Epithelial cell of prostate (primary cell): ENCODE measurements around the gene SV2B.
"Not testable (repeated sequence)": the region's sequence is repeated elsewhere in the genome, so short reads cannot be mapped to it uniquely, and the experiment has no call there.

ENCODE experiments used
- DNase-seq: peaks from one replicate; pipeline ENCODE4 v3.0.0-alpha.2; 2011; ENCODE audit warnings: low read depth, low spot score
- H3K27ac ChIP-seq: fragments of 450-650 bp; 2 replicates; pipeline ENCODE4 v1.5.1; 2017; ENCODE audit warnings: mild to moderate bottlenecking

SV2B gene

DNA sequence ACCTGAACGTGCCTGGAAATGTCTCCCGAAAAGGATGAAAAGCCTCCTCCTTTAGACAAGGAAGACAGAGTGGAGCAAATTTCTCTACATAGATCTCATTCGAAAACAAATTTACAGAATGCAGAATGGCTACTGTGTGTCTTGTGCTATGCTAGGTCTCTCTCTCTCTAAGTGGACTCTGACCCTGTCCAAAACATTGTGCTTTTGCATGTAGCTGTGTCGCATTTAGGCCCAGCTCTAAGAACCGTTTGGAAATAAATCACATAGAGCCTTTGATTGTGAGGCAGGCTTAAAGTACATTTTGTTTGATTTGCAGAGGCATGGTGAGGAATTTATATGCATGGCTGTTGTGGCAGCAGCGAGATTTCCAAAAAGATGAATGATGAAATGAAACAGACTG lies 198.0 kb downstream of the SV2B start:
- no peak overlapping the region for H3K27ac ChIP-seq
- no peak for DNase-seq

DNA sequence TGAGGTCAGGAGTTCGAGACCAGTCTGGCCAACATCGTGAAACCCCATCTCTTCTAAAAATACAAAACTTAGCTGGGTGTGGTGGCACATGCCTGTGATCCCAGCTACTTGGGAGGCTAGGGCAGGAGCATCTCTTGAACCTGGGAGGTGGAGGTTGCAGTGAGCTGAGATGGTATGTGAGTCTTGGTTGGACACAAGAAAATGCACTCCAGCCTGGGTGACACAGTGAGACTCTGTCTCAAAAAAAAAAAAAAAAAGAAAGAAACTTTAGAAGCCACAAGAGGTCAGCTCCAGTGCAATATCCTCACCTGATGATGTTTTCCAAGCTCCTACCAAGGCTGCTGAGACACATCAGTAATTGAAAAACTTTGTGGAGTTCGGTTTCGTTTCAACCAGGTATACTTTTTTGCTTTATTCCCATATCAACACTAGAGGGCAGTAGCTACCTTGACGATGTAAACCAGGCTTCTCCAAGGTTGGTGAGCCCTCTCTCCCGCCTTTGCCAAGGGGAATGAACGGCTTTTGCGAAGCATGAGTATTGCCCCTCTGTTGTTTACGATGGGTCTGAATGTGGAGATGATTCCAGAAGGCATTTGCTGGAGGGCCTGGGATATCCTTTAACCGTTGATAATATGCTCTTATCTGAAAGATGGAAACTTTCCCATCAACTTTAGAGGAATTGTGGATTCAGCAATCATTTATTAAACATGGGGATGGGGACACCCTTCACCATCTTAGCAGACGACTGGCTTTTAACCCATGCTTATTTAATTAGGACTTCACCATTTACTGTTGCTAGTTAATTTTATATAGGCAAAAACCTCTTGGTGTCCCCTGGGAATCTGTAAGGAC lies 202.8 kb downstream of the SV2B start:
- no peak overlapping the region for H3K27ac ChIP-seq
- peak; percentile 20 for DNase-seq

DNA sequence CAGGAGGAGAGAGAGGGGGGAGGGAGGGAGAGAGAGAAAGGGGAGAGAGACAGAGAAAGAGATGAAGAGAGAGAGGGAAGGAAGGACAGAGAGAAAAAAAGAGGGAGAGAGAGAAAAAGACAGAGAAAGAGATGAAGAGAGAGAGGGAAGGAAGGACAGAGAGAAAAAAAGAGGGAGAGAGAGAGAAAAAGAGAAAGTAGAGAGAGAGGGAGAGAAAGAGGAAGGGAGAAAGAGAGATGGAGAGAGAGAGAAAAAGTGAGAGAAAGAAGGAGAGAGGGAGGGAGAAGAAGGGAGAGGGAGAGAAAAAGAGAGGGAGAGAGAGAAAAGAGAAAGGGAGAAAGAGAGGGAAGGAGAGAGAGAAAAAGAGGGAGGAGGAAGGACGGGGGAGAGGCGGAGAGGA lies 204.2 kb downstream of the SV2B start:
- H3K27ac ChIP-seq = no peak overlapping the region
- no peak for DNase-seq

DNA sequence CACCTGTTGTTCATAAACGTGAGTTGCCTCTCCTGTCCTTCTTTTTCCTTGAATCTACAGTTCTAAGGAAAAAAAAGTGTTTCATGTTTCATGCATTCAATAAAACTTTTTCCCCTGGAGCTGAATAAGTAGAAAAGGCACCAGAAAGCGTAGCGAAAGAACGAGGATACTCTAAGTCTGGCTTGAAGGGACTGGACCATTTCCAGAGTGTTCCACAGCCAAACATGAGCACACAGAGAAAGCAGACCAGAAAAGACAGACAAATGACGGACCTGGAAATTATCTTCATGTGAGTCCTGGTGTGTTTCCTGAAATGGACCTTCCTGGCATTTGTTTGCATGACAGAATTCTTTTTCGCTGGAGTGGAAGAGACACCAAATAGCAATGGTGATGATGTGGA lies 204.7 kb downstream of the SV2B start:
- no peak for DNase-seq
- no peak overlapping the region for H3K27ac ChIP-seq

DNA sequence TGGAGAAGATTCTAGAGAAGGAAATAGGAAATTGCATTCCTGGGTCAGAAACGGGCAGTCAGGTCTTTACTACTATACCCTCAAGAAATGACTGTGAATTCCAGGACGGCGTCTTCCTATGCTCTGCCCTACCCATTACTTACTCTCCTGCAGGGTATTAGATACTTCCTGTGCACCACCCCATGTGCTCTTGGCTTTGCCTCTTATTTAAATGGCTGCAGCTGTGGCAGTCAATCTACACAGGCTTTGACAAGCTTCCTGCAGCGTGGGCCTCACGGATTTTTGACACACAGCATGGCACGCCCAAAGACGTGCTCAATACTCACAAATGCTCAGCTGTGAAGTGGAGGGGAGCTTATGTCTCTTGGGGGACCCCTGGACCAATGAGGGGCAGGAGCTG lies 206.1 kb downstream of the SV2B start:
- no peak for DNase-seq

DNA sequence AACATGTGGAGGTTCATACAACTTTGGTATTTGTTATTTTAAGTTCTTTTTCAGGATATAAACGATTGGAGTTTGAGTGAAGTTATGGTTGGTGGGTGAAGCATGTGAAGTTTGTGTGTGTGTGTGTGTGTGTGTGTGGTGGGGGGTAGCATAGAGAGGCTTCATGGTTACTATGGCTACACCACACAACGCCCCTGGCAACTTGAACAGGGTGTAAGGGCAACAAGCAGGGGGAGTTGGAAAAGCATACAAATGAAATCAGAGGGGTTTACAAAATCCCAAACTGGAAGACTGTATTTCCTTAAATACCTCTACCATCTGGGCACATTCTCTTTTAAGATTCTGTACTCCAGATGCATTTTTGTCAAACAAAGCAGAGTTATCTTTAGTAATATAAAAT lies 207.5 kb downstream of the SV2B start:
- H3K27ac ChIP-seq = no peak overlapping the region
- DNase-seq = no peak

More for the DNA sequence above, 206.1 kb downstream of the SV2B start:
- H3K27ac ChIP-seq = no peak overlapping the region

DNA sequence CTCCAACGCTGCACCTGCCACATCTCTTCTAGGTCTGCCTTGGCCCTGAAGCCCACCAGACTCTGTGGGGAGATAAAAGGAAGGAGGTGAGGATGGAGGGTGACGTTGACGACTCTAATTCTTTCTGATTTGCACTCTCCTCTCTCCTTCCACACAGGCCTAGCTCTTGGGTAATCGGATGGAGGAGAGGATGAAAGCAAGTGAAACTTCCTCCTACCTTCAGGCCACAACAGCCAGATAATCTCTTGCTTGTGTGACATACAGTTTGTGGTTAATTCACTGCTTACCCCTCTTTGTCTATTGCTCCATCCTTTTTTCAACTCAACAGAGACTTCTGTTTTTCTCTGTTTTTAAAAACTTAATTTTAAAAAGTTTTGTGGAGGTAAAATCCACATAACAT lies 208.1 kb downstream of the SV2B start:
- DNase-seq = no peak
- H3K27ac ChIP-seq = no peak overlapping the region

DNA sequence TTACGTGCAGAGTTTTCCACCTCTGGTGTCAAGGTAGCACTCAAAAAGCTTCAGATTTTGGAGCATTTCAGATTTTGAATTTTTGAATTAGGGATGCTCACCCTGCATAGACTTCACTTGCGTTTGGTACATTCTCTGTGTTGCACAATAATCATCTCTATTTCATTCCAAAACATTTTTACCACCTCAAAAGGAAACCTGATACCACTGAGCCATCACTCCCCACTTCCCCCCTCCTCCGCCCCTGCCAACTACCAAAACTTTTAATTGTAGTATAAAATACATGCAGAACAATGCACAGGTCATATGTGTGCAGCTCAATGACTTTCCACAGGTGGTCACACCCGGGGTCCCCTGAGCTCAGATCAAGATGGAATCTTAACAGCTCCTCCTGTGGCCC lies 208.8 kb downstream of the SV2B start:
- DNase-seq = no peak
- no peak overlapping the region for H3K27ac ChIP-seq

DNA sequence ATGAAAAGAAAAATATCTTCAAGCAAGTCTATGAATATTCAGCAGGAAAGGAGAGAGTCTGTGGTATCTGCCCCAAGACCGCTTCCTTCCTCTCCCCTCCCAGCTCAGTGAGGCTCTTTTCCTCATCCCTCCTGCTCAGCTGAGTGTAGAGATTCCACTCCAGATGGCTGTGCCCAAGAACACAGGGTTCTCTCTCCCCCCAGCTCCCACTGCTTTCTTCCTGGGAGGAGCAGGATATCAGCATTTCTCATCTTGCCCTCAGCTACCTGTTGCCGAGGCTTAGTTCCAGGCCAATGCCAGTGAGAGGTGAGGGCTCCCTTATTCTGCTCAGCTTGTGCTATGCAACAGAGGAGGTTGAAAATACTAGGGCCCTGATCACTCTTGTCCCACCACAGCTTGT lies 211.9 kb downstream of the SV2B start:
- H3K27ac ChIP-seq = no peak overlapping the region
- DNase-seq = no peak

DNA sequence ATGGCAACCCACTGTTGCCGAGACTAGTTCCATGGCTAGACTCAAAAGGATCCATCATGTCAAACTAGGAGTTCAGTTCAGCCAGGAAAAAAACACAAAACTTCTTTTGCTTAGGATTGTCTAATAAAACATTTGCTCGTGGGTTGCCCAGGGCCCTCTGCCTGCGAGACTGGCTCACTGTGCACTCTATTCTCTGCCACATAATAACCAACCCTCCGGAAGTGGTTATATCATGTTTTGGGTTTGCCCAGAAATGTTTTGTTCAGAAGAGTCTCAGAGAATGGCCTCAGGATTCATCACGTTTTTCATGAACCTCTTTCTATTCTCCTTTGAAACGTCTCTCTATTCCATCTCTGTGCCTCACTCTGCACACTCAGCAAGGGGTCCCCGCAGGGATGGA lies 216.1 kb downstream of the SV2B start:
- no peak for DNase-seq
- no peak overlapping the region for H3K27ac ChIP-seq

DNA sequence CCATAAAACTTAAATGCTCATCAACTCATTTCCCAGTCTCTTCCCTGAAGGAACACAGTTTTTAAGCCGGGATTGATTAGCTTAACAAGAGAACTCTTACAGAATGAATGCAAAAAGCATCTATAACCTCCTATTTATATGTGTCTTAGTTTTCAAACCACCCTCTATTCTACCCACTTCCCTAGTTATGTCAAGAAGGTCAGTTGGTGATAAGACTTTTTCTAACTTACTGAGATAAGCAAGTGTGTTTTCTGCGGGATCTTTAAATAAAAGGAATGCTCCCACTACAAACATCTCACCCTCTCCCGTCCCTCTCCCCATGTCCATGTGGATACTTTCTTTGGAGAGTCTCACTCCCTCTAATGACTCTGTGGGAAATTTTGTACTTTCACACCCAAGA lies 218.5 kb downstream of the SV2B start:
- H3K27ac ChIP-seq = no peak overlapping the region

DNA sequence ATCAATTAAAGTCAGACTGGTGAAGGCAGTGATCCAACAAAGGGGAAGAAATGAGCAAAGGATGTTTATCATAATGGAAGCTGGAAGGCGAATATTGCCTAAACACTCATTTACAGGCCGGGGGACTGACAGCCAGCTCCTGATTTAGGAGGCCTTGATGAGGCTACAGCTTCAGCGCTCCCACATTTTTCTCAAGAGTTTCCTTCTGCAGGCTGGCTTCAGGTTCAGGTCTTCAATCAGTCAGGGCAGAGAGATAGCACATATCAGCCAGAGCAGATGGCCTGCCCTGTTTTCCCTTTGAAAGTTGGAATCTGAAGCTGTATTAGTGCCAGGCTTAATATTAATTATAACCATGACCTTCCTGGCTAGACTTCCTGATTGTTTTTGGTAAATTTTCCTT lies 218.9 kb downstream of the SV2B start:
- no peak for DNase-seq
- no peak overlapping the region for H3K27ac ChIP-seq

More for the DNA sequence above, 218.5 kb downstream of the SV2B start:
- no peak for DNase-seq

DNA sequence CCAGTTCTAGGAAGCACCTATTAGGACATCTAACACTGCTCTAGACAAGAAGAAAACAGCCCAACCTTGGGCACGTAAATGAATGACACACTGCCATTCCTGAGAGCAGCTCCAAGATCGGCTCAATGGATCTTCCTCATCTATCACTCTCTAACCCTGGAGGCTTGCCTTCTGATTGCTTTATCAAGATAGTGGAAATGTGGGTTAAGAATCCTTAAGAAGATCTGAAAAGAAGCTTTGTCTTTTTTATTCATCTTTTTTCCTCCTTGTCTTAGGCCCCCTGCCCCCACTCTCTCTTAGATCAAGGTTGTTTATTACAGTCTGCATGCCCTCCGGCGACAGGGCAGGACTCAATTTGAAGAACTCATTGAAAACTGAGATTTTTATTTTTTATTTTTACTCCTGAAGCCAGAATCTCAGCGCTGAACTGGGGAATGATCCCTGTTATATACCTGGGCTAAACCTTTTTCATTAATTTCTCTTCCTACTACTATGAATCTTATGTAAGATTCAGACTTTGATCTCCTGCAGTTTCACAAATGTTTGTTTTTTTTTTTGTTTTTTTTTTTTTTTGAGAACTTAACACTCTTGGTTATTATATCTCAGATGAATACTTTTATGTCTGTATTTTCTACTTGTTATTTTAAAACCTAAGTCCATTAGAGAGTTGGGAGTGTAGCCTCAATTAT lies 219.5 kb downstream of the SV2B start:
- no peak overlapping the region for H3K27ac ChIP-seq
- DNase-seq = no peak

DNA sequence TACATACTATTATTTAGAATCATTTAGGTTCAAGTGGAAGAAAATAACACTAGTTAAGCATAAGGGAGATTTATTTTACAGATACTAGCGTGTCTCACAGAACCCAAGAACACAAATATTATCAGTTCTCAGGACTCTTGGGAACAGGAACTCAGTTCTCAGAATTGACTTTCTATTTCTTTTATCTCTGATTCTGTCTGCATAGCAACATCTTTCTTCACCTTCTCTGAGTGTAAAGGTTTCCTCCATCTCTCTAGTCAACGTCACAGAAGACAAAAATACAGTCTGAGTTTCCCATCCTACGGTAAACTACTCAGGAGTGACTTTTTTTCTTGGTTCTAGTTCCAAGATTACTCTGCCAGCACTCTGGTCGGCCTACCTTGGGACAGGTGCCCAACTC lies 220.0 kb downstream of the SV2B start:
- DNase-seq = no peak
- H3K27ac ChIP-seq = no peak overlapping the region

DNA sequence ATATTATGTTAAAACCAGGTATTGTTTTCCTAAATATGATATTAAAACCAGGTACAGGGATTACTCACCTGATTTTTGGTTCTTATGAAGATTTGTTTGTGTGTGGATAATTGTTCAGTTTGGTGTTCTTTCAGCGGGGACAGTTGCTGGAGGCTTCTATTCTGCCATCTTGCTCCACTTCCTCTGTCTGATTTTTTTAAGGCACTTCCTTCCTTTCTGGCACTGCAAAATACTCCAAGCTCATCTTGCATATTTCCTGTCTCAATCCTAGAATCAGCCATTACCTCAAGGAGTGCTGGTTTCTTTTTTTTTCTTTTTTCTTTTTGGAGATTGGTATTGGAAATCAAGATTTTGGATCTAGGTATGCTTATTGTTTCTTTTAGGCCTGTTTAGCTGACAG lies 229.9 kb downstream of the SV2B start:
- H3K27ac ChIP-seq = no peak overlapping the region
- DNase-seq = no peak

DNA sequence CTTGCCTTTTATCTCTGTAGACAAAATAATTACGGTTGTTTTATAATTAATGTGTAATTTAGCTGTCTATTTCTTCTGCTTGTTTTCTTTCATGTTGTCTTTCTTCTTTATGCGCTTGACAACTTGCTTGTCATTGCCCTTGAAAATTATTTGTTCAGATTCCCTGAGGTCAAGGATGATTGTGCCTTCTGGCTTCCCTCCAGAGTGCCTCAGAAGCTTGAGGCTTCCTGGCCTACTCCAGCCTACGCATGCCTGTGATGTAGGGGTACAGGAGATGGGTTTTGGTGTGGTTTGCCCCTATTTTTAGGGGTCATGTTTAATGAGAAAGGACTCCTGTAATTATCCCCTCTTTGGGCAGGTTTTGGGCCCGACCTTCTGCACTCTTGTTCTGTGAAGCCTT lies 231.5 kb downstream of the SV2B start:
- H3K27ac ChIP-seq = no peak overlapping the region
- no peak for DNase-seq

DNA sequence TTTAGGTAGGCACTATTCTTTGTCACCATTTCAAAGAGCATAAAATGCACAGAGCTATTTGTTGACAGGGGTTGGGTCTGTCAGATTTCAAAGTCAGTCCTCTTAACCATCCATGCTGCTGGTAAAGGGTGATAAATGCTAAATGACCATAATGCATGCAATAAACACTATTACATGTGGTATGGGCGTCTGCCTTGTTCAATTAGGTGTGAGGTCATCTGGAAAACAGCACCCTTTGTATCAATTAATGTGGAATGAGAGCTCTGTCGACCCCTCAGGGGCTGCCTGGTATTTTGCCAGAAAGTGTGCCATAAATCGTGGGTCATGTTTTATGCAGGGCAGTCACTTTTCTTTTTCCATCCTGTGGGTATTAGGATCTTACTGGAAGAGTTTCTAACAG lies 235.6 kb downstream of the SV2B start:
- H3K27ac ChIP-seq = no peak overlapping the region
- DNase-seq = no peak

DNA sequence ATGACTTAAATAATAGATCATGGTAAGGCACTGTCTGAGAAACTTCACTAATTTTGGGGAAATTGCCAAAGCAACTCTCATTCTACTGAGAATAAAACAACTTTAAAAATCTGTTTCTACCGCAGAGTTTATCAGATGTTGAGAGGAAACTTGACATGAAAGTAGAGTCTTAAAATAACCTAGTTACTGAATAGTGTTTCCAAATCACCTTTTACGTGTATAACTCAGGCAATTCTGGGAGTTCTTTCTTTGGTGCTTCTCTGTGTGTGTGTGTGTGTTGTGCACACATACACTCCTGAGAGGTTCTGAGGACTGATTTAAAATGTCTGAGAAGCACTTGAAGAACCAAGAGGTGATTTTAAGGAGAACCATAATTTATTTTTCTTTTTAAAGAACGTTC lies 236.6 kb downstream of the SV2B start:
- no peak for DNase-seq
- no peak overlapping the region for H3K27ac ChIP-seq

DNA sequence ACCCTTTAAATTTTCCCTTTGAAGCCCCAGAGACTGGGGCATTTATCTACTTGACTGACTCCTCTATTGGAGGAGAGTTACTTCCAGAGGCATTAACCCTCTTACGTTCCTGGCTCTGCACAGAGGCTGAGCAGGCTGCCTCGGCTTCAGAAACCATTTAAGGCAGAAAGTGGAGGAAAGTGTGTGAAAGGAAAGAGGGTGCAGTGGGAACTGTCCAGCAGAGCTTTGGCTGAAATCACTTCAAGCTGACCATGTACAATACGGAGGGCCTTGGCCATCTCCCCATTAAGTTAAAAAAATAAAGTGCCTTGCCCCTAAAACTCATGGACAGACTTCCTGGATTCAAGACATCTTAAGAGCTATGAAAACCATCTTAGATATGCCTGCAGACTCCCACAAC lies 238.7 kb downstream of the SV2B start:
- DNase-seq = no peak
- no peak overlapping the region for H3K27ac ChIP-seq

DNA sequence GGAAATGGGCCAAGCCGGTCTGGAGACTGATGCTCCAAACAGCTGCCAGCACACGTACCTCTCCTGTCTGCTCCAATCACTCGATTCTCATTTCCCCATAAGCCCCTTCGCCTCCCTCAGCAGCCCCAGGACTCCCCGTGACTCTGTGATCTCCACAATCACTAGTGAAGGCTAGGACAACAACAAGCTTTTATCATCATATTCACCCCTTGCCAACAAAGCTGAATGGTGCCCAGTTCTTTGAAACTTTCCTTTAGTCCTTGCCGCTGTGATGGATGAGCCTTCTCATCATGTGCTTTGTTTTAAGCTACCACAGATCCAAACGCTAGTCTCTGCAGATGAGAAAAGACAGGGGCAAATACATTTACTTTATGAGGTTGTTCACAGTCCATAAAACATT lies 242.0 kb downstream of the SV2B start:
- DNase-seq = no peak
- H3K27ac ChIP-seq = no peak overlapping the region

DNA sequence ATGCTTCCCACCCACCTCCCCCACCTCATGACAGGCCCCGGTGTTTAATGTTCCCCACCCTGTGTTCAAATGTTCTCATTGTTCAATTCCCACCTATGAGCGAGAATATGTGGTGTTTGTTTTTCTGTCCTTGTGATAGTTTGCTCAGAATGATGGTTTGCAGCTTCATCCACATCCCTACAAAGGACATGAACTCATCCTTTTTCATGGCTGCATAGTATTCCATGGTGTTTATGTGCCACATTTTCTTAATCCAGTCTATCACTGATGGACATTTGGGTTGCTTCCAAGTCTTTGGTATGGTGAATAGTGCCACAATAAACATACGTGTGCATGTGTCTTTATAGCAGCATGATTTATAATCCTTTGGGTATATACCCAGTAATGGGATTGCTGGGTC lies 244.9 kb downstream of the SV2B start:
- not testable (repeated sequence) for DNase-seq, H3K27ac ChIP-seq

DNA sequence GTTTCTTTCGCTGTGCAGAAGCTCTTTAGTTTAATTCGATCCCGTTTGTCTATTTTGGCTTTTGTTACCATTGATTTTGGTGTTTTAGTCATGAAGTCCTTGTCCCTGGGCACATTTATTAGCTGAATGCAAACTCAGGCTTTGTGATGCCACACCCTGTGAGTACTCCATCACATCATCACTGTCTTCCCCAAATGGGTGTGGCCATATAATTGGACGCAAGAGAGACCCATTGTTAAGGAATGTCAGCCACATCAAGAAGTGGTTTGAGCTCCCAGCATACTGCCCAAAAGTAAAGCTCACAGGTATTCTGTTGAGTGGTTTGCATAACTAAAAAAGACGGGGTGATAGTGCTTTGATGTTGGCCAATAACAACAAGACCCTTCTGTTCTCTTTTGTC lies 245.7 kb downstream of the SV2B start:
- H3K27ac ChIP-seq = no peak overlapping the region
- DNase-seq = no peak
